DOHH2 (cell line): ENCODE measurements around the gene GTF2A1.

Experiments used
- CTCF ChIP-seq: fragments of 200-600 bp; sonication (generic); IDR thresholded peaks from one replicate; pipeline ENCODE4 v1.5.1; 2014; ENCODE audit warnings: antibody characterized with exemption, mild to moderate bottlenecking, low read depth, low read length; ENCODE audit not compliant: poor library complexity, severe bottlenecking
- EZH2phosphoT487 ChIP-seq: fragments of 200-600 bp; sonication (generic); IDR thresholded peaks from 2 replicates; pipeline ENCODE4 v1.6.1; 2017; ENCODE audit warnings: borderline replicate concordance, mild to moderate bottlenecking, antibody characterized with exemption, low read length, moderate library complexity, mixed read lengths

GRCh38 chr14:81264671-81265070 is 43.9 kb upstream of the GTF2A1 start:
- TF ChIP-seq CTCF (no peak), EZH2phosphoT487 (no peak)
